H9 (cell line): Measurements from ENCODE around the gene SPINK6. TPM values are rescaled to one million over a fixed set of nuclear protein-coding genes. Genes with fewer than 3 reads are reported as not detected.

Source experiments
- DNase-seq: peaks from one replicate; pipeline ENCODE4 v3.0.0-alpha.2; 2017
- H2AFZ ChIP-seq: one replicate; pipeline ENCODE4 v1.6.1; 2013; ENCODE audit warnings: mild to moderate bottlenecking, low read length, control low read depth, moderate library complexity
- H2AK5ac ChIP-seq: 2 replicates; pipeline ENCODE4 v1.6.1; 2013; ENCODE audit warnings: low read length, control low read depth, mixed read lengths; ENCODE audit not compliant: insufficient read length
- H2BK120ac ChIP-seq: one replicate; pipeline ENCODE4 v1.6.1; 2013; ENCODE audit warnings: low read depth, mild to moderate bottlenecking, low read length, control low read depth, inconsistent platforms; ENCODE audit not compliant: poor library complexity, severe bottlenecking
- H2BK12ac ChIP-seq: 2 replicates; pipeline ENCODE4 v1.6.1; 2013; ENCODE audit warnings: low read length, control low read depth, mixed read lengths, low read depth; ENCODE audit not compliant: insufficient read length
- H2BK15ac ChIP-seq: 2 replicates; pipeline ENCODE4 v1.6.1; 2013; ENCODE audit warnings: low read depth, low read length, control low read depth
- H2BK20ac ChIP-seq: one replicate; pipeline ENCODE4 v1.6.1; 2013; ENCODE audit warnings: low read depth, mild to moderate bottlenecking, low read length, control low read depth, inconsistent platforms; ENCODE audit not compliant: poor library complexity, severe bottlenecking
- H2BK5ac ChIP-seq: 2 replicates; pipeline ENCODE4 v1.6.1; 2013; ENCODE audit warnings: low read length, control low read depth, mixed read lengths; ENCODE audit not compliant: insufficient read length
- H3K14ac ChIP-seq: 2 replicates; pipeline ENCODE4 v1.6.1; 2013; ENCODE audit warnings: low read length, control low read depth; ENCODE audit not compliant: insufficient read depth
- H3K18ac ChIP-seq: 2 replicates; pipeline ENCODE4 v1.6.1; 2013; ENCODE audit warnings: low read depth, mild to moderate bottlenecking, mixed read lengths, low read length, control low read depth; ENCODE audit not compliant: insufficient read length
- H3K23ac ChIP-seq: 2 replicates; pipeline ENCODE4 v1.6.1; 2013; ENCODE audit warnings: low read length, control low read depth, mixed read lengths, low read depth; ENCODE audit not compliant: insufficient read length
- H3K23me2 ChIP-seq: 2 replicates; pipeline ENCODE4 v1.6.1; 2013; ENCODE audit warnings: low read depth, mild to moderate bottlenecking, mixed read lengths, low read length, control low read depth; ENCODE audit not compliant: insufficient read length, poor library complexity, severe bottlenecking
- H3K27ac ChIP-seq: 2 replicates; pipeline ENCODE4 v1.5.1; 2013; ENCODE audit warnings: low read length, control low read depth, mixed read lengths, low read depth; ENCODE audit not compliant: insufficient read length
- H3K27me3 ChIP-seq: 2 replicates; pipeline ENCODE4 v1.6.1; 2013; ENCODE audit warnings: low read length, control low read depth, inconsistent platforms; ENCODE audit not compliant: insufficient read depth
- H3K4ac ChIP-seq: 2 replicates; pipeline ENCODE4 v1.6.1; 2013; ENCODE audit warnings: low read depth, mild to moderate bottlenecking, control low read depth, inconsistent platforms, low read length, moderate library complexity
- H3K4me1 ChIP-seq: 2 replicates; pipeline ENCODE4 v1.6.1; 2013; ENCODE audit warnings: low read length, control low read depth, inconsistent platforms; ENCODE audit not compliant: insufficient read depth
- H3K4me2 ChIP-seq: 2 replicates; pipeline ENCODE4 v1.6.1; 2013; ENCODE audit warnings: low read length, control low read depth, mixed read lengths; ENCODE audit not compliant: insufficient read length, insufficient read depth
- H3K56ac ChIP-seq: 2 replicates; pipeline ENCODE4 v1.6.1; 2013; ENCODE audit warnings: low read depth, mild to moderate bottlenecking, mixed read lengths, low read length, control low read depth; ENCODE audit not compliant: insufficient read length
- H3K79me1 ChIP-seq: 2 replicates; pipeline ENCODE4 v1.6.1; 2013; ENCODE audit warnings: low read depth, mild to moderate bottlenecking, moderate library complexity, low read length, control low read depth, inconsistent platforms; ENCODE audit not compliant: insufficient read depth, poor library complexity, severe bottlenecking
- H3K79me2 ChIP-seq: 2 replicates; pipeline ENCODE4 v1.6.1; 2013; ENCODE audit warnings: low read length, control low read depth, inconsistent platforms; ENCODE audit not compliant: insufficient read depth
- H3K9ac ChIP-seq: 2 replicates; pipeline ENCODE4 v1.6.1; 2013; ENCODE audit warnings: low read length, control low read depth, mixed read lengths; ENCODE audit not compliant: insufficient read length; ENCODE audit errors: extremely low read depth
- H3K9me3 ChIP-seq: one replicate; pipeline ENCODE4 v1.6.1; 2013; ENCODE audit warnings: low read depth, low read length, inconsistent platforms; ENCODE audit not compliant: control insufficient read depth
- H3T11ph ChIP-seq: one replicate; pipeline ENCODE4 v1.6.1; 2013; ENCODE audit warnings: mild to moderate bottlenecking, low read length, control low read depth, inconsistent platforms
- H4K20me1 ChIP-seq: one replicate; pipeline ENCODE4 v1.6.1; 2013; ENCODE audit not compliant: control insufficient read depth, insufficient read length, insufficient read depth
- H4K5ac ChIP-seq: 2 replicates; pipeline ENCODE4 v1.6.1; 2013; ENCODE audit warnings: low read depth, mild to moderate bottlenecking, mixed read lengths, low read length, control low read depth; ENCODE audit not compliant: insufficient read length
- H4K8ac ChIP-seq: replicated peaks from 2 replicates; pipeline ENCODE4 v1.6.1; 2013; ENCODE audit warnings: low read length, control low read depth, mixed read lengths, low read depth; ENCODE audit not compliant: insufficient read length
- H4K91ac ChIP-seq: 2 replicates; pipeline ENCODE4 v1.6.1; 2013; ENCODE audit warnings: low read depth, mild to moderate bottlenecking, moderate library complexity, mixed read lengths, low read length, control low read depth; ENCODE audit not compliant: insufficient read length
- H3K27ac Mint-ChIP-seq, 3 experiments: 2 replicates in 2 of 3; 3 replicates in 1 of 3; pipeline ENCODE4 v1.8.0; 2020 to 2021; ENCODE audit warnings: mixed read lengths in 3 of 3, mild to moderate bottlenecking in 1 of 3, moderate library complexity in 1 of 3
- H3K27me3 Mint-ChIP-seq: 2 replicates; pipeline ENCODE4 v1.8.0; 2021; ENCODE audit warnings: low read depth, mild to moderate bottlenecking, moderate library complexity, mixed read lengths
- H3K36me3 Mint-ChIP-seq, 3 experiments: 2 replicates in 2 of 3; 3 replicates in 1 of 3; pipeline ENCODE4 v1.8.0; 2020 to 2021; ENCODE audit warnings: low read depth in 3 of 3, mixed read lengths in 3 of 3; ENCODE audit not compliant: insufficient read depth in 1 of 3
- H3K4me1 Mint-ChIP-seq, 2 experiments: 2 replicates each; pipeline ENCODE4 v1.8.0; 2020; ENCODE audit warnings: mixed read lengths in 2 of 2
- H3K4me3 Mint-ChIP-seq, 2 experiments: 2 replicates in 1 of 2; 3 replicates in 1 of 2; pipeline ENCODE4 v1.8.0; 2020 to 2021; ENCODE audit warnings: mild to moderate bottlenecking in 2 of 2, mixed read lengths in 2 of 2, moderate library complexity in 1 of 2
- H3K9me3 Mint-ChIP-seq, 2 experiments: 2 replicates in 1 of 2; 3 replicates in 1 of 2; pipeline ENCODE4 v1.8.0; 2020; ENCODE audit warnings: mild to moderate bottlenecking in 2 of 2, mixed read lengths in 2 of 2, moderate library complexity in 1 of 2
- CTCF ChIP-seq: fragments of 200-600 bp; sonication (generic); conservative IDR thresholded peaks from 3 replicates; pipeline ENCODE4 v1.8.0; 2021; ENCODE audit warnings: antibody characterized with exemption, mild to moderate bottlenecking
- WGBS: extraction: QIAGEN DNeasy Blood & Tissue Kit; methylation state at CpG from one replicate; pipeline ENCODE4 v1.1.7; 2013; ENCODE audit warnings: missing lambda C conversion rate, low lambda C conversion rate, mixed read lengths; ENCODE audit not compliant: insufficient read length; ENCODE audit errors: extremely low coverage; 5-methylcytosine and 5-hydroxymethylcytosine counted together
- total RNA-seq: library from RNA; stranded (reverse); gene quantifications from 2 replicates; pipeline ENCODE4 v1.2.1, GENCODE V29; 2021

Gene SPINK6
- total RNA-seq, 1 experiment from 2014 or later: not detected

- Histone ChIP-seq H3K4me1 (no peaks in the 10 kb centered on the region), H3T11ph (no peak overlapping the region), H2BK15ac (no peak overlapping the region), H4K8ac (no peak overlapping the region), H4K91ac (no peak overlapping the region), H3K14ac (no peak overlapping the region), H2BK5ac (no peak overlapping the region), H2BK20ac (no peak overlapping the region), H4K5ac (no peak overlapping the region), H3K9me3 (no peaks in the 10 kb centered on the region), H3K18ac (no peak overlapping the region), H3K23ac (no peak overlapping the region), H3K79me2 (no peaks in the 10 kb centered on the region), H4K20me1 (no peaks in the 10 kb centered on the region), H3K9ac (no peak overlapping the region), H2AK5ac (no peak overlapping the region), H3K79me1 (no peaks in the 10 kb centered on the region), H3K56ac (no peak overlapping the region), H3K4ac (no peak overlapping the region), H3K27ac (no peak overlapping the region), H3K23me2 (no peaks in the 10 kb centered on the region), H2BK120ac (no peak overlapping the region), H3K4me2 (no peak overlapping the region), H3K27me3 (no peaks in the 10 kb centered on the region), H2BK12ac (no peak overlapping the region), H2AFZ (no peak overlapping the region)
- WGBS: no CpG with 5 or more reads among the region's 2 CpGs
- no peak overlapping the region for H3K4me3 Mint-ChIP-seq
- H3K36me3 Mint-ChIP-seq: no peaks in the 10 kb centered on the region
- no peak overlapping the region for H3K27ac Mint-ChIP-seq
- H3K9me3 Mint-ChIP-seq: no peaks in the 10 kb centered on the region; a peak in 1 of 5 replicates
- H3K27me3 Mint-ChIP-seq: peaks cover 17% of the 10 kb centered on the region
- no peak for TF ChIP-seq CTCF
- DNase-seq: no peak
- no peaks in the 10 kb centered on the region for H3K4me1 Mint-ChIP-seq
Measured at GRCh38 chr5:148248894-148249293, 46.1 kb downstream of the SPINK6 start.
